ENCODE results near the gene CBX5. TPM values are rescaled to one million over a fixed set of nuclear protein-coding genes. Genes with fewer than 3 reads are reported as not detected.
A peak's percentile ranks its signal among the peaks of the same experiment; 100 is the strongest.
"Not testable (repeated sequence)": the region's sequence is repeated elsewhere in the genome, so short reads cannot be mapped to it uniquely, and the experiment has no call there.

The CBX5 gene
- total RNA-seq, 1 donor from 2014 or later, result 288 TPM

- Histone ChIP-seq H3K36me3 (peaks cover 49% of the 10 kb centered on the region), H3K4me3 (peak overlapping the region; percentile 88), H3F3A (ENCODE audit: low read depth) (peaks cover 87% of the 10 kb centered on the region), H3K79me2 (ENCODE audit: low read depth) (peaks cover 82% of the 10 kb centered on the region), H3K4me2 (peak overlapping the region; percentile 99), H3K27me3 (no peaks in the 10 kb centered on the region), H3K27ac (peak overlapping the region; percentile 68), H2AFZ (replicated peaks) (no peak overlapping the region), H3K9me3 (ENCODE audit: low read depth) (no peaks in the 10 kb centered on the region), H3K4me1 (peaks cover 30% of the 10 kb centered on the region), H4K20me1 (ENCODE audit: low read depth) (peaks cover 87% of the 10 kb centered on the region), H3K9ac (peak overlapping the region; percentile 97)
- H3K4me3 Mint-ChIP-seq, result no peak overlapping the region
- peaks cover 54% of the 10 kb centered on the region for H3K4me1 Mint-ChIP-seq
- H3K27me3 Mint-ChIP-seq (ENCODE audit: insufficient read depth, low read depth), result peaks cover 6% of the 10 kb centered on the region
- H3K36me3 Mint-ChIP-seq, result peaks cover 22% of the 10 kb centered on the region
- H3K27ac Mint-ChIP-seq, result no peak overlapping the region
- DNase-seq (ENCODE audit: low spot score), result no peak
- no peaks in the 10 kb centered on the region for H3K9me3 Mint-ChIP-seq
- TF ChIP-seq EZH2 (IDR thresholded peaks at IDR 0.05), result no peak
Observed at GRCh38 chr12:54282949-54283593, 3.1 kb upstream of the CBX5 start.

GRCh38 chr12:54281694-54282093, 1.8 kb upstream of the CBX5 start:
- Histone ChIP-seq H3K9ac (peak overlapping the region; percentile 97), H3K36me3 (peaks cover 44% of the 10 kb centered on the region), H4K20me1 (ENCODE audit: low read depth) (peaks cover 87% of the 10 kb centered on the region), H3K79me2 (ENCODE audit: low read depth) (peaks cover 90% of the 10 kb centered on the region), H3K27ac (peak overlapping the region; percentile 93), H3F3A (ENCODE audit: low read depth) (peaks cover 80% of the 10 kb centered on the region), H3K4me3 (peak overlapping the region; percentile 88), H3K4me1 (peaks cover 43% of the 10 kb centered on the region), H3K4me2 (peak overlapping the region; percentile 99)
- H3K27me3 ChIP-seq; H3K27ac Mint-ChIP-seq; H3K9me3 Mint-ChIP-seq; H3K27me3 Mint-ChIP-seq (ENCODE audit: insufficient read depth, low read depth); H3K4me3 Mint-ChIP-seq; H2AFZ ChIP-seq (replicated peaks); H3K9me3 ChIP-seq (ENCODE audit: low read depth); DNase-seq (ENCODE audit: low spot score): not testable (repeated sequence)
- Mint-ChIP-seq H3K36me3 (peaks cover 23% of the 10 kb centered on the region), H3K4me1 (peaks cover 60% of the 10 kb centered on the region)

- H3K36me3 ChIP-seq, result peaks cover 40% of the 10 kb centered on the region
- H2AFZ ChIP-seq (replicated peaks); H3K27me3 ChIP-seq; H3K9me3 ChIP-seq (ENCODE audit: low read depth); H3K9me3 Mint-ChIP-seq; H3K4me3 Mint-ChIP-seq; DNase-seq (ENCODE audit: low spot score); H3K27ac Mint-ChIP-seq; H3K27me3 Mint-ChIP-seq (ENCODE audit: insufficient read depth, low read depth): not testable (repeated sequence)
- H3K27ac ChIP-seq, result peak overlapping the region; percentile 93
- peaks cover 85% of the 10 kb centered on the region for H4K20me1 ChIP-seq (ENCODE audit: low read depth)
- peak overlapping the region; percentile 88 for H3K4me3 ChIP-seq
- Mint-ChIP-seq H3K4me1 (peaks cover 60% of the 10 kb centered on the region), H3K36me3 (peaks cover 23% of the 10 kb centered on the region)
- H3K4me2 ChIP-seq, result peak overlapping the region; percentile 99
- peak overlapping the region; percentile 97 for H3K9ac ChIP-seq
- H3K79me2 ChIP-seq (ENCODE audit: low read depth), result peaks cover 90% of the 10 kb centered on the region
- H3F3A ChIP-seq (ENCODE audit: low read depth), result peaks cover 80% of the 10 kb centered on the region
- peaks cover 47% of the 10 kb centered on the region for H3K4me1 ChIP-seq
Observed at GRCh38 chr12:54281261-54281638, 1.3 kb upstream of the CBX5 start.

- Mint-ChIP-seq H3K4me3 (no peak within 1 kb of the TSS), H3K27me3 (ENCODE audit: insufficient read depth, low read depth) (peaks cover 6% of the 10 kb centered on the region), H3K27ac (no peak within 1 kb of the TSS), H3K36me3 (peaks cover 21% of the 10 kb centered on the region), H3K9me3 (no peaks in the 10 kb centered on the region), H3K4me1 (peaks cover 61% of the 10 kb centered on the region)
- Histone ChIP-seq H3K27me3 (no peaks in the 10 kb centered on the region), H3K9ac (peak within 1 kb of the TSS; percentile 97), H3K9me3 (ENCODE audit: low read depth) (no peaks in the 10 kb centered on the region), H3K4me2 (peak within 1 kb of the TSS; percentile 99), H3K27ac (peak within 1 kb of the TSS; percentile 95), H2AFZ (replicated peaks) (peak within 1 kb of the TSS; percentile 66), H3K4me3 (peak within 1 kb of the TSS; percentile 88), H3F3A (ENCODE audit: low read depth) (peaks cover 79% of the 10 kb centered on the region), H3K79me2 (ENCODE audit: low read depth) (peaks cover 90% of the 10 kb centered on the region), H3K4me1 (peaks cover 46% of the 10 kb centered on the region), H3K36me3 (peaks cover 35% of the 10 kb centered on the region), H4K20me1 (ENCODE audit: low read depth) (peaks cover 85% of the 10 kb centered on the region)
- no peak for TF ChIP-seq EZH2 (IDR thresholded peaks at IDR 0.05)
- DNase-seq (ENCODE audit: low spot score), result peak; percentile 99
Observed at GRCh38 chr12:54280468-54281260, 742 bp upstream of the CBX5 start, which contains the start of gene HNRNPA1. Gene HNRNPA1 (plus strand): TSS chr12:54280726. CDS start chr12:54280808, 82 bp downstream.

GRCh38 chr12:54279227-54279631, 693 bp downstream of the CBX5 start:
- H3K4me1 ChIP-seq, result peaks cover 45% of the 10 kb centered on the region
- no peaks in the 10 kb centered on the region for H3K9me3 ChIP-seq (ENCODE audit: low read depth)
- H3K4me1 Mint-ChIP-seq, result peaks cover 59% of the 10 kb centered on the region
- H3K9me3 Mint-ChIP-seq, result no peaks in the 10 kb centered on the region
- peaks cover 65% of the 10 kb centered on the region for H3F3A ChIP-seq (ENCODE audit: low read depth)
- H3K4me2 ChIP-seq, result peak overlapping the region; percentile 98
- H3K27me3 ChIP-seq, result no peaks in the 10 kb centered on the region
- H3K27ac ChIP-seq, result peak overlapping the region; percentile 87
- H3K27me3 Mint-ChIP-seq (ENCODE audit: insufficient read depth, low read depth), result peaks cover 3% of the 10 kb centered on the region
- no peak for TF ChIP-seq CTCF (IDR thresholded peaks at IDR 0.05)
- no peak for TF ChIP-seq EZH2 (IDR thresholded peaks at IDR 0.05)
- no peak for TF ChIP-seq EZH2phosphoT487 (IDR thresholded peaks at IDR 0.05)
- H4K20me1 ChIP-seq (ENCODE audit: low read depth), result peaks cover 85% of the 10 kb centered on the region
- H3K27ac Mint-ChIP-seq, result no peak overlapping the region
- no peak overlapping the region for H2AFZ ChIP-seq (replicated peaks)
- no peak overlapping the region for H3K4me3 Mint-ChIP-seq
- H3K9ac ChIP-seq, result peak overlapping the region; percentile 92
- no peak for DNase-seq (ENCODE audit: low spot score)
- H3K79me2 ChIP-seq (ENCODE audit: low read depth), result peaks cover 90% of the 10 kb centered on the region
- peak overlapping the region; percentile 88 for H3K4me3 ChIP-seq
- H3K36me3 Mint-ChIP-seq, result peaks cover 19% of the 10 kb centered on the region
- peaks cover 29% of the 10 kb centered on the region for H3K36me3 ChIP-seq

Measured in neural progenitor cell (in vitro differentiated cells).